Astrocyte (in vitro differentiated cells and primary cell): Measurements from ENCODE around the gene CEP250.

ENCODE experiments used
- CTCF ChIP-seq: IDR thresholded peaks from 2 replicates; pipeline ENCODE4 v1.5.1; 2011; ENCODE audit warnings: low read depth, mild to moderate bottlenecking, inconsistent platforms, low read length, moderate library complexity; ENCODE audit not compliant: insufficient read depth
- EZH2 ChIP-seq: IDR thresholded peaks from 2 replicates; pipeline ENCODE4 v1.6.1; 2012; ENCODE audit warnings: mild to moderate bottlenecking, low read length, inconsistent platforms; ENCODE audit not compliant: insufficient read depth

DNA sequence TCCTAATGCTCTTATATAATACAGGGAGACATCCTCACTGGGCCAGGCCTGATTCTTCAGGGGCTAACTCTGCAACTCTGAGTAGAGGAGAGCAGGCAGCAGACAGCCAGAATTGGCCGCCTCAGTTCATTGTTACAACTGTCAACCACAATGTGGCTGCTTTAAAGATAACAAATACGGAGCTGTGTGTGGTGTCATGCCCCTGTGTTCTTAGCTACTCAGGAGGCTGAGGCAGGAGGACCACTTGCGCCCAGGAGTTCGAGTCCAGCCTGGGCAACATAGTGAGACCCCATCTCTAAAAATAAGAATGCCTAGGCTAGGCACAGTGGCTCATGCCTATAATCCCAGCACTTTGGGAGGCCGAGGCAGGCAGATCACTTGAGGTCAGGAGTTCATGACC is 34.3 kb downstream of the CEP250 start:
- TF ChIP-seq CTCF (no peak), EZH2 (no peak)
